NB4 (cell line): Measurements from ENCODE around the gene FTO.

Source experiments
- DNase-seq: peaks from one replicate; pipeline ENCODE4 v3.0.0; 2010; ENCODE audit warnings: low read depth
- H3K4me3 ChIP-seq: one replicate; pipeline ENCODE4 v1.5.1; 2011; ENCODE audit warnings: mild to moderate bottlenecking, low read depth, low read length, moderate library complexity
- CTCF ChIP-seq: IDR thresholded peaks from one replicate; pipeline ENCODE4 v1.5.1; 2012; ENCODE audit warnings: low read depth, low read length
- MAX ChIP-seq: IDR thresholded peaks from 2 replicates; pipeline ENCODE4 v1.6.1; 2011; ENCODE audit warnings: low read depth, low read length
- MYC ChIP-seq: IDR thresholded peaks from 2 replicates; pipeline ENCODE4 v1.6.1; 2011; ENCODE audit warnings: low read depth, low read length
- POLR2A ChIP-seq: IDR thresholded peaks from 2 replicates; pipeline ENCODE4 v1.6.1; 2011; ENCODE audit warnings: mild to moderate bottlenecking; ENCODE audit not compliant: insufficient read length; ENCODE audit errors: extremely low read depth

The FTO gene

DNA sequence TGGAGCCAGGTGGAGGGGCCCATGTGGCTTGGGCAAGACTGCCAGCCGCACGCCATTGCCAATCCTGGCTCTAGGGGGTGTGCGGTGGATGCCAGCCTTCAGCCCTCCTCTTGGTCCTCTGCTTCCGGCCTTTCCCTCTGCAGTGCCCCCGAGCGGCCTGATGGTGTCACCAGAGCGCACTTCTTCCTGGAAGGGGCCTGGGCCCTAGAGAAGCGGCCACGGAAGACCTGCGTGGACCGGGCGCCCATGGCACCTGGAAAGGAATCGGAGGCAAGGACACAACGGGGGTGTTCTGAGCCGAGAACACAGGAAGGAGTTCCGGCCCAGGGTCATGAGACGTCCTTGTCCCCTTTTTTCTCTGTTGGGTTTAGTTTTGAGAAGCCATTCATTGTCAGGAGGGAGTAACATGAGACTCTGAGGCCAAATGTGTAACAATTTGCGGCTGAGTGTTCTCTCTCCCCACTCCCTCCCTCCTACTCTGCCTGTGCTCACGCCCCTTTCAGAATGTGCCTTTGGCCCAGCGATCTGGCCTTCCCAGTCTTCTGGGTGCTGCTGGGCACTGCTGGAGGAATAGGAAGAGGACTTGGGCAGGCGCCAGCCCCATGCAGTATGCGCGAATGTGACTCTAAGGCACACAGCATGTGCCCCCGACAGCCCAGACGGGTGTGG lies 489.8 kb downstream of the FTO start:
- peak; percentile 95 for DNase-seq
- peak overlapping the region; percentile 55 for H3K4me3 ChIP-seq
- peak; percentile 56; the same call in 1 of the 2 replicates for TF ChIP-seq MYC
- peak; percentile 60 for TF ChIP-seq MAX
- peak; percentile 82 for TF ChIP-seq CTCF
- no peak for TF ChIP-seq POLR2A

DNA sequence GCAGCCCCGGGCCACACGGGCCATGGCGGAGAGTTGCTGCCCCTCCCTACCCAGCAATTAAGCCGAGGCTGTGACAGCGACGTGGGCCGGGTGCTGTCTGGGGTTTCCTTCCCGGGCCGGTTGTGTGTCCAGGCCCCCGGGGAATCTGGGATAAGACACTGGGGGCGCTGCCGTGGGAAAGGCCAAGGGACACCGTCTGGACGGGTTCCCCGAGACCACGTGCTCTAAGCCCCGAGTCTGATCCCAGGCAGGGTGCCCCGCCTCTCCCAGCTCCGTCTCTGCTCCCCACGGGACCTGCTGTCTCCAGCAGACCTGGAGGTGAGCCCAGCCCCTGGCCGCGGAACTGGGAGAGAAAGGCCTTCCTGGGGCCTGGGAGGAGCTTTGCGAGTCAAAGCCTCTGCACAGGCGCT lies 490.4 kb downstream of the FTO start:
- TF ChIP-seq POLR2A (no peak), CTCF (peak; percentile 4)
- H3K4me3 ChIP-seq, result peak overlapping the region; percentile 55
- peak; percentile 86 for DNase-seq

- no peak overlapping the region for H3K4me3 ChIP-seq
- no peak for TF ChIP-seq MYC
- no peak for TF ChIP-seq MAX
- no peak for TF ChIP-seq POLR2A
- no peak for TF ChIP-seq CTCF
- no peak for DNase-seq
Observed at GRCh38 chr16:54197758-54198157, 493.8 kb downstream of the FTO start.

- no peak for DNase-seq
- TF ChIP-seq MAX (no peak), MYC (no peak), POLR2A (no peak), CTCF (no peak)
- H3K4me3 ChIP-seq, result no peak overlapping the region
Observed at GRCh38 chr16:54199487-54200160, 495.7 kb downstream of the FTO start.

GRCh38 chr16:54200161-54200534 lies 496.2 kb downstream of the FTO start:
- TF ChIP-seq CTCF (no peak), POLR2A (no peak), MAX (no peak), MYC (no peak)
- no peak for DNase-seq
- H3K4me3 ChIP-seq, result no peak overlapping the region

GRCh38 chr16:54200720-54201119 lies 496.8 kb downstream of the FTO start:
- H3K4me3 ChIP-seq, result no peak overlapping the region
- TF ChIP-seq CTCF (no peak), MYC (no peak), POLR2A (no peak), MAX (no peak)
- no peak for DNase-seq
